ENCODE measurements around the gene HCRTR1. TPM values are rescaled to one million over a fixed set of nuclear protein-coding genes. Genes with fewer than 3 reads are reported as not detected.

Gene HCRTR1
- total and polyA plus RNA-seq, 10 of the 15 experiments (the other 5 are each of a cell fraction or from before 2014, with no cell fraction given) = not detected

DNA sequence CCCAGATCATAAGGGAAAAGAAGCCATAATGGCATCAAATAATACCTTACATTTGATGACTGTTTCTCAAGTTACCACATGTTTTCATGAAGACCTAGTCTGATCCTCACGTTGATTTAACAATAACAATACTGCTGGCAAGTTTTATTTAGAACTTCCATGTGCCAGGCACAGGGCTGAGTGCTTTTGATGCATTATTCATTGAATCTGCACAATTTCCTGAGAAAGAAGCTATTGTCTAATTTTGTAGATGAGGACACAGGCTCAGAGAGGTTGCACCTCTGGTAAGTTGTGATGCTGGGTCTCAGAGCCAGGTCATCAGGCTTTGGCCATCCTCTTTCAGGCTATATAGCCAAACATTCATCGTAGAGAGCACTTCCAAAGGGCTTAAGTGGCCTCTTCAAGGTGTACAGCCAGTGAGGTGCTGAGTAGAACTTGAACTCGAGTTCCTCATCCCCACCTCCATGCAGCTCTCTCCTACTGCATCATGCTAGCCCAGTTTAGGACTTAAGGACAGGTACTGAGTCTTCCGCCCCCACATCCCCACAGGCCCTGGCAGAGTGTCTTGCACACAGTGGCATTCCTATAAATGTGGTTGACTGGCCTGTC lies 35.5 kb downstream of the HCRTR1 start (continued):
- TF ChIP-seq, protein P1, sequence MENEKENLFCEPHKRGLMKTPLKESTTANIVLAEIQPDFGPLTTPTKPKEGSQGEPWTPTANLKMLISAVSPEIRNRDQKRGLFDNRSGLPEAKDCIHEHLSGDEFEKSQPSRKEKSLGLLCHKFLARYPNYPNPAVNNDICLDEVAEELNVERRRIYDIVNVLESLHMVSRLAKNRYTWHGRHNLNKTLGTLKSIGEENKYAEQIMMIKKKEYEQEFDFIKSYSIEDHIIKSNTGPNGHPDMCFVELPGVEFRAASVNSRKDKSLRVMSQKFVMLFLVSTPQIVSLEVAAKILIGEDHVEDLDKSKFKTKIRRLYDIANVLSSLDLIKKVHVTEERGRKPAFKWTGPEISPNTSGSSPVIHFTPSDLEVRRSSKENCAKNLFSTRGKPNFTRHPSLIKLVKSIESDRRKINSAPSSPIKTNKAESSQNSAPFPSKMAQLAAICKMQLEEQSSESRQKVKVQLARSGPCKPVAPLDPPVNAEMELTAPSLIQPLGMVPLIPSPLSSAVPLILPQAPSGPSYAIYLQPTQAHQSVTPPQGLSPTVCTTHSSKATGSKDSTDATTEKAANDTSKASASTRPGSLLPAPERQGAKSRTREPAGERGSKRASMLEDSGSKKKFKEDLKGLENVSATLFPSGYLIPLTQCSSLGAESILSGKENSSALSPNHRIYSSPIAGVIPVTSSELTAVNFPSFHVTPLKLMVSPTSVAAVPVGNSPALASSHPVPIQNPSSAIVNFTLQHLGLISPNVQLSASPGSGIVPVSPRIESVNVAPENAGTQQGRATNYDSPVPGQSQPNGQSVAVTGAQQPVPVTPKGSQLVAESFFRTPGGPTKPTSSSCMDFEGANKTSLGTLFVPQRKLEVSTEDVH (IDR thresholded peaks at IDR 0.05; ENCODE audit: low read depth, partially characterized antibody) = no peak
- TF ChIP-seq ZNF622 (IDR thresholded peaks at IDR 0.05) (no peak), HDGF (IDR thresholded peaks at IDR 0.05) (no peak), NFXL1 (IDR thresholded peaks at IDR 0.05; ENCODE audit: borderline replicate concordance) (no peak)
- TF ChIP-seq, protein P2, sequence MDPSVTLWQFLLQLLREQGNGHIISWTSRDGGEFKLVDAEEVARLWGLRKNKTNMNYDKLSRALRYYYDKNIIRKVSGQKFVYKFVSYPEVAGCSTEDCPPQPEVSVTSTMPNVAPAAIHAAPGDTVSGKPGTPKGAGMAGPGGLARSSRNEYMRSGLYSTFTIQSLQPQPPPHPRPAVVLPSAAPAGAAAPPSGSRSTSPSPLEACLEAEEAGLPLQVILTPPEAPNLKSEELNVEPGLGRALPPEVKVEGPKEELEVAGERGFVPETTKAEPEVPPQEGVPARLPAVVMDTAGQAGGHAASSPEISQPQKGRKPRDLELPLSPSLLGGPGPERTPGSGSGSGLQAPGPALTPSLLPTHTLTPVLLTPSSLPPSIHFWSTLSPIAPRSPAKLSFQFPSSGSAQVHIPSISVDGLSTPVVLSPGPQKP (IDR thresholded peaks at IDR 0.05; ENCODE audit: low read depth, low read length) = no peak

DNA sequence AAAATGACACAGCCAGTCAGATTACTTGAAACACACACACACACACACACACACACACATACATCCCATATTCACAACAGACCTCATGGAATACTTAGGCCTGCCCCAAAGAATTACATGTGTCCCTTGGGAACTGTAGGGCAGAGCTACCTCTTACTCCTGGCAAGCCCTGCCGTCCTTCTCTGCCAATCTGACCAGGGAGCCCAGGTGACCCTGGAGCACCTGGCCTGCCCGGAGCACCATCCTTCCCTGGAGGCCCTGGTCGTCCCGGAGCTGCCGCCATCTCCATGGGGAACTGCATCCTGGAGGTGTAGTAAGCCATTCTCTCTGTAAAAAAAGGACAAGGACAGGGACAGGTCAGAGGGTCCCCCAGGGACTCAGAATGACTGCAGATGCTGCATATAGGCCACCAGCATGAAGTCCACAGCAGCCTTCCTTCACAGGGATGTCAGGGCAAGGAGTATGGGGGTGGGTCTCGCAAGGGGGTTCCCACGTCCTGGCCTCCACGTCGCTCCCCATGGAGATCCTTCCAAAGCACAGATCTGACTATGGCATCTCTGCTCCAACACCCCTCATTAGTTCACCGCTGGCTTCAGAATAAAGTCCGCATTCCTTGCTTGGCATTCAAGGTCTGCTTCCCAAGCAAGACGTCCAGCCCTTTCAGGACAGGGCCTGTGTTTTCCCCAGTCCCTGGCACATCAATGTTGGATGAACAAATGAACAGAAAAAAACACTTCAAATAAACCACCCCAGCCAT lies 36.4 kb downstream of the HCRTR1 start:
- Histone ChIP-seq H2AFZ (ENCODE audit: control insufficient read depth, low read depth, low read length) (no peak overlapping the region), H3K27me3 (replicated peaks in 1 of 2; ENCODE audit: control insufficient read depth in 2 of 2, insufficient read depth in 2 of 2, low read length in 1 of 2) (no peaks in the 10 kb centered on the region; a peak in 1 of 4 replicates), H4K20me1 (ENCODE audit: control insufficient read depth, insufficient read depth) (no peaks in the 10 kb centered on the region), H3K27ac (ENCODE audit: control insufficient read depth, insufficient read depth) (no peak overlapping the region), H3K9me3 (replicated peaks; ENCODE audit: control insufficient read depth, insufficient read depth, low read length) (no peaks in the 10 kb centered on the region), H3K4me1 (ENCODE audit: control insufficient read depth, insufficient read depth, low read length) (no peaks in the 10 kb centered on the region), H3K4me2 (ENCODE audit: control insufficient read depth, insufficient read depth) (no peak overlapping the region), H3K36me3 (ENCODE audit: control insufficient read depth in 2 of 2, insufficient read depth in 2 of 2, low read length in 1 of 2) (no peaks in the 10 kb centered on the region), H3K4me3 (no peak overlapping the region), H3K79me2 (ENCODE audit: control insufficient read depth, insufficient read depth, low read length) (no peaks in the 10 kb centered on the region), H3K9ac (ENCODE audit: control insufficient read depth, insufficient read depth, low read length) (no peak overlapping the region)
- POLR2A ChIA-PET = no interaction called here
- BruUV-seq (replicated peaks) = no TSS peak
- no peak for DNase-seq (ENCODE audit: low read depth, low spot score)
- in situ Hi-C loops (cut with MboI) = no loop called here
- SMC1A ChIA-PET (ENCODE audit: uncharacterized antibody, unreplicated experiment) = no interaction called here
- FAIRE-seq = no peak
- no peak for ATAC-seq
- RAD21 ChIA-PET (ENCODE audit: unreplicated experiment) = no interaction called here
- CTCF ChIA-PET = interaction anchor here (1.2 kb wide), 1 partner anchor 51 kb away, joined by 4 read pairs; no protein-coding TSS in a partner anchor
- WGBS (ENCODE audit: insufficient coverage, insufficient replicate concordance, low lambda C conversion rate, missing lambda C conversion rate) = 42% methylated on average over 12 of the region's 12 CpGs
- intact Hi-C loops (cut with micrococcal nuclease; ENCODE audit: unreplicated experiment) = no loop called here
- no peak for TF ChIP-seq HDAC6 (IDR thresholded peaks at IDR 0.05; ENCODE audit: unreplicated experiment)
- no peak for TF ChIP-seq CREB1 (IDR thresholded peaks at IDR 0.05; ENCODE audit: low read depth)
- TF ChIP-seq MTA3 (IDR thresholded peaks at IDR 0.05; ENCODE audit: borderline replicate concordance, low read length) = no peak
- TF ChIP-seq, protein P3, sequence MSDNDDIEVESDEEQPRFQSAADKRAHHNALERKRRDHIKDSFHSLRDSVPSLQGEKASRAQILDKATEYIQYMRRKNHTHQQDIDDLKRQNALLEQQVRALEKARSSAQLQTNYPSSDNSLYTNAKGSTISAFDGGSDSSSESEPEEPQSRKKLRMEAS (IDR thresholded peaks at IDR 0.05; ENCODE audit: low read depth, low read length) = no peak
- TF ChIP-seq SRF (IDR thresholded peaks at IDR 0.05; ENCODE audit: low read depth in 2 of 2, low read length in 2 of 2) = no peak
- TF ChIP-seq USF2 (IDR thresholded peaks at IDR 0.05; ENCODE audit: borderline replicate concordance, low read depth, low read length) = no peak
- no peak for TF ChIP-seq PBX3 (IDR thresholded peaks at IDR 0.05; ENCODE audit: insufficient replicate concordance, low read depth, low read length)
- TF ChIP-seq TARDBP (IDR thresholded peaks at IDR 0.05; ENCODE audit: borderline replicate concordance) = no peak
- no peak for TF ChIP-seq NBN (IDR thresholded peaks at IDR 0.05)
- TF ChIP-seq KDM1A (IDR thresholded peaks at IDR 0.05; ENCODE audit: borderline replicate concordance) = no peak
